Right hindlimb (tissue), 1 donor: ENCODE results near the gene SPOCK3.
"Not testable (repeated sequence)": the region's sequence is repeated elsewhere in the genome, so short reads cannot be mapped to it uniquely, and the experiment has no call there.

ENCODE experiments used
- DNase-seq: peaks from one replicate; pipeline ENCODE4 v3.0.0-alpha.2; 2018

The SPOCK3 gene

DNA sequence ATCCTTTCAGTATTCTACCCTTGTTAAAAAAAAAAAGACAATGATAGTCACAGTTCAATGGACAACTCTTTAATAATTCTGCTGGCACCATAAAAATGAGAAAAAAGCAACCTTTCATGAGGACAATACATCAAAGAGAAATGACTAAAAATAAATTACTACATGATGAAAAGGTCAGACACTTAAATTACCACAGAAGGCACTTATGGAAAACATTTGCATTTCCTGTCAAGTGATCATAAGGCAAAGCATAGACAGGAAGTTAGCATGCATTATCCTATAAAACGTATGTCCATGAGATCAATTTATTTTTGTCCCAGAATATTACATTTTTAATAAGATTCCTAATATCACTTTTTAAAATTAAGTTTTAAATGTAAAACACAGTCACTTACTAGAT, 303.8 kb downstream of the SPOCK3 start:
- no peak for DNase-seq

DNA sequence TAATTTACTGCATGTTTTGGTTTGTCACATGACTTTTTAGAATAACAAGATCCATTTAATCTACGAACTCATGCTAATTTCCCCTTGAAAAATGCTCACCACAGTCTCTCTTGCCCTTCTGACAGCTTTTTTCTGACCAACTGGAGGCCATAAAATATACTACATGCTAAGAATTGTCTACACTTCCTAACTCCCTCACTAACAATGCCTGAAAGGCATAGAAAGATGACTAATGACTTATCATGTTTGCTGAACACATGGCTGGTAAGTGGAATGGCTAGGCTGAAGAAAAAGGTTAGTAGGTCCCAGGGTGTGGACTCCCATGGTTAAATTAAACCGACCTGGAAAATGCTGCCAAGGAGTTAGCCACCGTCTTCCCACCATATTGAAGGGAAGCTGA, 309.9 kb downstream of the SPOCK3 start:
- no peak for DNase-seq

GRCh38 chr4:166913926-166914325, 320.4 kb downstream of the SPOCK3 start:
- DNase-seq = no peak

GRCh38 chr4:166903408-166903807, 330.9 kb downstream of the SPOCK3 start:
- DNase-seq = no peak

DNA sequence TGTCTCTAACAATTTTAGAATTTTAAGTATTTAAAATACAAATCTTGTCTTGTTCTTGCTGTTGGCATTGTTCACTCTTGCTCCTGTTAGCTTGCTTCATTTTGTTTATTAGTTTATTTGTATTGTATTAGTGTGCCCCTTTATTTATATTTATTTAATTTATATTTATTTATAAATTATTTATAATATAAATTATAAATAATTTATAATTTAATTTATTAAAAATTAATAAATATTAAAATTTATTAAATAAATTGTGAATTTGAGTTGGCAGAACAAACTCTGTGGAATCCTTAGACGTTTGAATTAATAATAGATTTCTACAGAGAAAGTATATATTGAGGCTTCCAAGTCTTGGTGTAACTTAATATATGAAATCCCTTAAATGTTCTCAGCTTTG, 331.4 kb downstream of the SPOCK3 start:
- no peak for DNase-seq

GRCh38 chr4:166896254-166896653, 338.0 kb downstream of the SPOCK3 start:
- peak; percentile 18 for DNase-seq

GRCh38 chr4:166895771-166896170, 338.5 kb downstream of the SPOCK3 start:
- no peak for DNase-seq

DNA sequence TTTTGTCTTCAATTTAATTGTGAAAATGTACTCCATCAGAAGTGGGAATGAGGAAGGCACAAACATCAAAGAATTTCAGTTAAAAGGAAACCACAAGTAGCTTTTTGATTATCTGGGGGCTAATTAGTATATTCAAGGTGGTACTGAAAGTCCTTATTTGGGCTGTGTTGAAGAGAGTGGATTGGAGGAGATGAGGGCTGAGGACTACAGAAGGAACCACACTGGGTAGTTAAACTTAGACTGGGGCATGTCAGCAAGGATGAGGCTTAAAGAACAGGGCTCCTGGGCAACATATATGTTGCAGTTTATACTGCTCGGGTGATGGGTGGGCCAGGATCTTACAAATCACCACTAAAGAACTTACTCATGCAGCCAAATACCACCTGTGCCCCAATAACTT, 346.8 kb downstream of the SPOCK3 start:
- no peak for DNase-seq

GRCh38 chr4:166886718-166887117, 347.6 kb downstream of the SPOCK3 start:
- DNase-seq = no peak

DNA sequence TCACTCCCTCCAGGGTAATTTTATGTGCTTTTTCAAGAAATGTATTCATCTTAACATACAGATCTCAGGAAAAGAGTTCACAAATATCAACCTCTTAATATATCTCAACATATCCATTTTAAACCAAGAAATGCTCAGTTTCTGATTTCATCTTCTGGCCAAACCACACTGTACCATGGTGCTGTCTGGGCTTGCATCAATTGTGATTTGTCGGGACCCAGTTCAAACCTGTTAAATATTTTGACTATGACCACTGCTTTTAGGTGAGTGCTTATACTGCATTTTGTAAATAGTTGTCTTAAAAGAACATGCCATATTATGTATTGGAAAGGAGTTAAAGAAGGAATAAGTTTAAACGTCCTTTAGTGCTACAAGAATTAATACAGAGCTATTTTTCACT, 352.1 kb downstream of the SPOCK3 start:
- DNase-seq = no peak

- DNase-seq = no peak
Observed at GRCh38 chr4:166875821-166876220, 358.5 kb downstream of the SPOCK3 start.

- DNase-seq = no peak
Observed at GRCh38 chr4:166862032-166862431, 372.3 kb downstream of the SPOCK3 start.

DNA sequence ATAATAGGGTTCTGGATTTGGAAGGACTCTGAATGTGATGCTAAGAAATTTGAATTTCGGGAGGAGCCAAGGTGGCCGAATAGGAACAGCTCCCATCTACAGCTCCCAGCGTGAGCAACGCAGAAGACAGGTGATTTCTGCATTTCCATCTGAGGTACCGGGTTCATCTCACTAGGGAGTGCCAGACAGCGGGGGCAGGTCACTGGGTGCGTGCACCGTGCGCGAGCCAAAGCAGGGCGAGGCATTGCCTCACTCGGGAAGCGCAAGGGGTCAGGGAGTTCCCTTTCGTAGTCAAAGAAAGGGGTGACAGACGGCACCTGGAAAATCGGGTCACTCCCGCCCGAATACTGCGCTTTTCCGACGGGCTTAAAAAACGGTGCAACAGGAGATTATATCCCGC, 383.9 kb downstream of the SPOCK3 start:
- not testable (repeated sequence) for DNase-seq

- no peak for DNase-seq
Observed at GRCh38 chr4:166846939-166847338, 387.4 kb downstream of the SPOCK3 start.

DNA sequence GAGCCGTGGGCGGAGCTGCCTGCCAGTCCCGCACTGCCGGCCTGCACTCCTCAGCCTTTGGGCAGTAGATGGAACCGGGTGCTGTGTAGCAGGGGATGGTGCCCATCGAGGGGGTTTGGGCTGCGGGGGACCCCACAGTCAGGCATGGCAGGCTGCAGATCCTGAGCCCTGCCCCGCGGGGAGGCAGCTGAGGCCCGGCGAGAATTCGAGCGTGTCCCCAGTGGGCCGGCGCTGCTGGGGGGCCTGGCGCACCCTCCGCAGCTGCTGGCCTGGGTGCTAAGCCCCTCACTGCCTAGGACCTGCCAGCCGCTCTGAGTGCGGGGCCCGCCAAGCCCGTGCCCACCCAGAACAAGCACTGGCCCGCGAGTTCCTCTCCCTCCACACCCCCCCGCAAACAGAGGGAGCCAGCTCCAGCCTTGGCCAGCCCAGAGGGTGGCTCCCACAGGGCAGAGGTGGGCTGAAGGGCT, 391.5 kb downstream of the SPOCK3 start:
- DNase-seq = no peak

- DNase-seq = no peak
Observed at GRCh38 chr4:166839615-166840251, 394.6 kb downstream of the SPOCK3 start.

- DNase-seq = no peak
Observed at GRCh38 chr4:166838975-166839614, 395.2 kb downstream of the SPOCK3 start.

DNA sequence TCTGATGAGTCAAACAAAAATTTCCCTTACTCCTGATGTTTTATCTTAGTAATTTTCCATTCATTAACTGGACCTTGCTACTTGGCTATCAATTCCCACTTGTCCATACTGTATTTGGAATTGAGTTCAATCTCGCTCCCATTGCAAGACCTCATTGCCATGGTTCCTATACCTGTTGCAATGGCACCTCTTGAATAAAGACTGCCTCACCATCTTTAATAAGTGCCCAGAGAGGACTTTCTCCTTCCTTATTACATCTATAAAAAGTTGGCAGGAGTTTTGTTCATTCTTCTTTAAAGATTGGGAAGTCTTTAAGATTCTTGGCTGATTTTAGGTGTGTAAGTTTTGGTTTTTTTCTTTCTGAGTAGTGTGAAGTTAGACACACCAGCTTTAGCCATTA, 397.4 kb downstream of the SPOCK3 start:
- no peak for DNase-seq

GRCh38 chr4:166827629-166828028, 406.7 kb downstream of the SPOCK3 start:
- no peak for DNase-seq

GRCh38 chr4:166827167-166827566, 407.1 kb downstream of the SPOCK3 start:
- no peak for DNase-seq

DNA sequence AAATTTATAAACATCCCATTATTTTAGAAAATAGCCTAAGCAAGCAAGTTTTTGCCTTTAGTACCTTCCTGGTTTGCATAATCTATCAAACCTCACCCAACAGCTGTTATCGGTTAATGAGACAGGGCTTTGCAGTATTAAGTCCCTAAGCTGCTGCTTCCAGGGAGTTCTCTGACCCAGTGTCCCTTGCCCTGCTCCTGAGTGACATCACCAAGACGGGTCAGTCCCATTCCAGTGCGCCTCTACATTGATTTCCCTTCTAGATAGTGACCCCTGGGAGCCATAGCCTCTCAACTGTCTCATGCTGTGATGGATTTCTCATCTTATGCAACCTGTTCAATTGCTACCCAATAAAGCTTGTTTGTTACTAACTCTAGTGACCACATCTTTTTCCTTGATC, 410.4 kb downstream of the SPOCK3 start:
- DNase-seq = no peak

GRCh38 chr4:166823126-166823525, 411.2 kb downstream of the SPOCK3 start:
- DNase-seq = no peak

- DNase-seq = no peak
Observed at GRCh38 chr4:166822386-166822785, 411.9 kb downstream of the SPOCK3 start.

DNA sequence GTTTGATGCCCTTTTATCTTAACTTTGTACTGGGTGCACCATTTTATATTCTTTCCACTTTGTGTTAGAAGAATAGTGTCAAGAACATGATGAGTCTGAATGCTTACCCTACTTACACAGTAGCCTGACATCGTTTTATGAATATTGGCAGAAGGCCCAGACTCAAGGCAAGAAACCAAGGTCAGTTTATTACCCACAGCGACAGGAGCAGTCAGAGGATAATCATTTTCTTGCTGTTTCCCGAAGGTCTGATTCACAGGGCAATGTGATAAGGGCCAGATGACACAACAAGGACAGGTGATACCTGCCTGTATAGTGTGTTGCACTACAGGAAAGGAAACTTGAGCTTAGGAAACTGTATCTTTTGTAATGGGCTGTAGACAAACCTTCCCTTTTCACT, 417.4 kb downstream of the SPOCK3 start:
- DNase-seq = no peak

DNA sequence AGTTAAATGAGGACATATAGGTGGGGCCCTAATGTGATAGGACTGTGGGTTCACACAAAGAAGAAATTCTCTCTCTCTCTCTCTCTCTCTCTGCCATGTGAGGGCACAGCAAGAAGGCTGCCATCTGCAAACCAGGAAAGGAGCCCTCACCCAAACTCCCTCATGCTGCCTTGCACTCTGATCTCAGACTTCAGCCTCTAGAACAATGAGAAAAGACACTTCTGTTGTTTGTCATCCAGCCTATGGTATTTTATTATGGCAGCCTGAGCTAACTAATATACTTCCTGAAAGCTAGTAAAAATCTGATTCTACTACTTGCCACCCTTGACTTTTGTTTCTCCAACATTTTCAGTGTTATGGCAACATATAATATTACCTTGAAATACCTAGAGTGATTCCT, 425.9 kb downstream of the SPOCK3 start:
- no peak for DNase-seq
